Neuronal stem cell (in vitro differentiated cells): ENCODE results near the gene FEZF2.
A peak's percentile ranks its signal among the peaks of the same experiment; 100 is the strongest.

Experiments
- DNase-seq: peaks from one replicate; pipeline ENCODE4 v3.0.0-alpha.2; 2013; ENCODE audit warnings: low spot score
- H2AFZ ChIP-seq: one replicate; pipeline ENCODE4 v1.6.1; 2013; ENCODE audit warnings: mild to moderate bottlenecking, low read length, inconsistent platforms
- H2AK5ac ChIP-seq: 2 replicates; pipeline ENCODE4 v1.6.1; 2013; ENCODE audit warnings: low read depth, mild to moderate bottlenecking, inconsistent platforms, low read length, moderate library complexity, mixed read lengths
- H2BK120ac ChIP-seq: 2 replicates; pipeline ENCODE4 v1.6.1; 2013; ENCODE audit warnings: low read depth, mild to moderate bottlenecking, inconsistent platforms, low read length, moderate library complexity, mixed read lengths
- H2BK12ac ChIP-seq: one replicate; pipeline ENCODE4 v1.6.1; 2013; ENCODE audit warnings: low read length, inconsistent platforms
- H2BK15ac ChIP-seq: 2 replicates; pipeline ENCODE4 v1.6.1; 2013; ENCODE audit warnings: mild to moderate bottlenecking, low read length, inconsistent platforms, mixed read lengths
- H2BK5ac ChIP-seq: one replicate; pipeline ENCODE4 v1.6.1; 2013; ENCODE audit warnings: inconsistent platforms, mild to moderate bottlenecking, low read length, moderate library complexity
- H3K14ac ChIP-seq: one replicate; pipeline ENCODE4 v1.6.1; 2013; ENCODE audit warnings: low read length, inconsistent platforms
- H3K18ac ChIP-seq: 2 replicates; pipeline ENCODE4 v1.6.1; 2013; ENCODE audit warnings: low read length, inconsistent platforms
- H3K23ac ChIP-seq: 2 replicates; pipeline ENCODE4 v1.6.1; 2013; ENCODE audit warnings: low read depth, mild to moderate bottlenecking, mixed read lengths, low read length, inconsistent platforms; ENCODE audit not compliant: poor library complexity
- H3K27ac ChIP-seq: replicated peaks from 3 replicates; pipeline ENCODE4 v1.5.1; 2013; ENCODE audit warnings: low read length, inconsistent platforms
- H3K27me3 ChIP-seq, 3 experiments: 2 replicates each; pipeline ENCODE4 v1.6.1; 2013; ENCODE audit warnings: low read length in 3 of 3, mild to moderate bottlenecking in 2 of 3, inconsistent platforms in 1 of 3, low read depth in 1 of 3, mixed read lengths in 1 of 3, moderate library complexity in 1 of 3; ENCODE audit not compliant: control insufficient read depth in 3 of 3, insufficient read depth in 3 of 3
- H3K36me3 ChIP-seq, 2 donors: replicated peaks in 1 of 2; 2 replicates each; pipeline ENCODE4 v1.6.1; 2013; ENCODE audit warnings: low read length in 2 of 2; ENCODE audit not compliant: control insufficient read depth in 2 of 2, insufficient read depth in 2 of 2
- H3K4ac ChIP-seq: 2 replicates; pipeline ENCODE4 v1.6.1; 2013; ENCODE audit warnings: inconsistent platforms, mild to moderate bottlenecking, low read length, moderate library complexity
- H3K4me1 ChIP-seq, 2 donors: 1 replicate in 1 of 2; 2 replicates in 1 of 2; pipeline ENCODE4 v1.6.1; 2013; ENCODE audit warnings: low read length in 2 of 2, low read depth in 1 of 2; ENCODE audit not compliant: control insufficient read depth in 2 of 2, insufficient read depth in 1 of 2
- H3K4me2 ChIP-seq: one replicate; pipeline ENCODE4 v1.6.1; 2013; ENCODE audit warnings: mild to moderate bottlenecking, low read length, inconsistent platforms; ENCODE audit not compliant: insufficient read depth, poor library complexity, severe bottlenecking
- H3K4me3 ChIP-seq, 2 donors: 2 replicates each; pipeline ENCODE4 v1.5.1; 2013; ENCODE audit warnings: low read length in 2 of 2, mild to moderate bottlenecking in 2 of 2, inconsistent platforms in 1 of 2, moderate library complexity in 1 of 2
- H3K79me1 ChIP-seq: one replicate; pipeline ENCODE4 v1.6.1; 2013; ENCODE audit warnings: low read depth, mild to moderate bottlenecking, inconsistent platforms, low read length, moderate library complexity
- H3K9ac ChIP-seq: one replicate; pipeline ENCODE4 v1.6.1; 2013; ENCODE audit warnings: mild to moderate bottlenecking, low read depth, low read length, inconsistent platforms; ENCODE audit not compliant: poor library complexity
- H3K9me3 ChIP-seq, 2 donors: replicated peaks in 1 of 2; 2 replicates each; pipeline versions ENCODE3 to v1.6.1; 2013; ENCODE audit warnings: low read length in 2 of 2, mild to moderate bottlenecking in 2 of 2, inconsistent platforms in 1 of 2, low read depth in 1 of 2, mixed read lengths in 1 of 2, moderate library complexity in 1 of 2; ENCODE audit not compliant: control insufficient read depth in 2 of 2, insufficient read depth in 1 of 2
- H4K8ac ChIP-seq: one replicate; pipeline ENCODE4 v1.6.1; 2013; ENCODE audit warnings: low read depth, mild to moderate bottlenecking, inconsistent platforms, low read length, moderate library complexity
- H4K91ac ChIP-seq: one replicate; pipeline ENCODE4 v1.6.1; 2013; ENCODE audit warnings: low read length, low read depth, mild to moderate bottlenecking, inconsistent platforms; ENCODE audit not compliant: poor library complexity
- WGBS, 2 donors: extraction: QIAGEN DNeasy Blood & Tissue Kit; methylation state at CpG; one replicate each; pipeline ENCODE4 v1.1.7; 2013; ENCODE audit warnings: missing lambda C conversion rate in 2 of 2, mixed read lengths in 1 of 2; ENCODE audit not compliant: insufficient read length in 2 of 2, insufficient replicate concordance in 1 of 2; ENCODE audit errors: extremely low coverage in 2 of 2; 5-methylcytosine and 5-hydroxymethylcytosine counted together

Gene FEZF2

DNA sequence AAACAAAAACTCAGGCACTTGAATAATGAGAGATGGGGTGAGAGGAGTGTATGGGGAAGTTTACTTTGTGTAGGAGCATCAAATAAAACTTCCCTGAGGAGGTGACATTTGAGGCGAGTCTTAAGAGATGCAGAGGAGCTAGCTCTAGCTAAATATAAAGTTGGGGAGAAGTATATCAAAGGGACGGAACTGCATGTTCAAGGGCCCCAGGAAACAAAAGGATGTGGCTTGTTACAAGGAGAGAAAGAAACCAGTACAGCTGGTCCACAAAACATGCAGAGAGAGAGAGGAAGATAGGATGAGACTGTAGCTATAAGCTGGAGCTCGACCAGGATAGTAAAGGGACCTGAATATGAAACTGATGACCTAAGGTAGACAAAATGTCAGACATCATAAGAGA lies 17.6 kb downstream of the FEZF2 start:
- WGBS, 2 donors = no CpG with 5 or more reads among the region's 3 CpGs
- Histone ChIP-seq H2BK15ac (no peak overlapping the region), H3K27ac (no peak overlapping the region), H3K27me3 (peaks cover 2 to 95% (median 28%) of the 10 kb centered on the region in 3 experiments), H2BK5ac (no peak overlapping the region), H3K9ac (no peak overlapping the region), H3K14ac (no peak overlapping the region), H2BK12ac (no peak overlapping the region), H4K8ac (no peak overlapping the region), H3K4me1 (no peaks in the 10 kb centered on the region), H3K79me1 (no peaks in the 10 kb centered on the region), H3K23ac (no peak overlapping the region), H2AFZ (no peak overlapping the region), H3K36me3 (no peaks in the 10 kb centered on the region), H2BK120ac (no peak overlapping the region), H3K4me2 (no peak overlapping the region), H3K9me3 (peaks cover 0 to 3% of the 10 kb centered on the region in 2 donors), H3K4me3 (no peak overlapping the region), H3K18ac (no peak overlapping the region), H4K91ac (no peak overlapping the region), H2AK5ac (no peak overlapping the region), H3K4ac (no peak overlapping the region)
- DNase-seq = no peak

GRCh38 chr3:62343755-62344154 lies 29.6 kb downstream of the FEZF2 start:
- Histone ChIP-seq H3K4me2 (no peak overlapping the region), H4K91ac (no peak overlapping the region), H3K27ac (no peak overlapping the region), H3K36me3 (no peaks in the 10 kb centered on the region), H4K8ac (no peak overlapping the region), H3K4me3 (no peak overlapping the region), H2BK12ac (no peak overlapping the region), H3K9me3 (no peaks in the 10 kb centered on the region), H2BK120ac (no peak overlapping the region), H3K4ac (no peak overlapping the region), H3K4me1 (no peaks in the 10 kb centered on the region), H3K9ac (no peak overlapping the region), H2AK5ac (no peak overlapping the region), H2AFZ (no peak overlapping the region), H3K79me1 (no peaks in the 10 kb centered on the region), H3K18ac (no peak overlapping the region), H3K27me3 (peaks cover 0 to 27% (median 0%) of the 10 kb centered on the region in 3 experiments), H2BK5ac (no peak overlapping the region), H2BK15ac (no peak overlapping the region), H3K14ac (no peak overlapping the region), H3K23ac (no peak overlapping the region)
- no peak for DNase-seq
- no CpG with 5 or more reads among the region's 2 CpGs for WGBS, 2 donors

GRCh38 chr3:62335196-62335595 lies 38.2 kb downstream of the FEZF2 start:
- no peak overlapping the region for H3K23ac ChIP-seq
- no peaks in the 10 kb centered on the region for H3K79me1 ChIP-seq
- H2BK15ac ChIP-seq = no peak overlapping the region
- DNase-seq = no peak
- no peaks in the 10 kb centered on the region for H3K36me3 ChIP-seq
- no peak overlapping the region for H2BK120ac ChIP-seq
- H3K4ac ChIP-seq = no peak overlapping the region
- H2BK12ac ChIP-seq = no peak overlapping the region
- no peak overlapping the region for H4K8ac ChIP-seq
- no peak overlapping the region for H3K9ac ChIP-seq
- no peaks in the 10 kb centered on the region for H3K9me3 ChIP-seq
- no peak overlapping the region for H2BK5ac ChIP-seq
- H3K14ac ChIP-seq = no peak overlapping the region
- no peaks in the 10 kb centered on the region for H3K27me3 ChIP-seq
- H3K4me1 ChIP-seq = peaks cover 0 to 11% of the 10 kb centered on the region in 2 donors
- H4K91ac ChIP-seq = no peak overlapping the region
- H3K18ac ChIP-seq = no peak overlapping the region
- no peak overlapping the region for H3K4me2 ChIP-seq
- WGBS, 2 donors = no CpG with 5 or more reads among the region's 3 CpGs
- H2AK5ac ChIP-seq = no peak overlapping the region
- no peak overlapping the region for H3K27ac ChIP-seq
- no peak overlapping the region for H3K4me3 ChIP-seq
- H2AFZ ChIP-seq = no peak overlapping the region

DNA sequence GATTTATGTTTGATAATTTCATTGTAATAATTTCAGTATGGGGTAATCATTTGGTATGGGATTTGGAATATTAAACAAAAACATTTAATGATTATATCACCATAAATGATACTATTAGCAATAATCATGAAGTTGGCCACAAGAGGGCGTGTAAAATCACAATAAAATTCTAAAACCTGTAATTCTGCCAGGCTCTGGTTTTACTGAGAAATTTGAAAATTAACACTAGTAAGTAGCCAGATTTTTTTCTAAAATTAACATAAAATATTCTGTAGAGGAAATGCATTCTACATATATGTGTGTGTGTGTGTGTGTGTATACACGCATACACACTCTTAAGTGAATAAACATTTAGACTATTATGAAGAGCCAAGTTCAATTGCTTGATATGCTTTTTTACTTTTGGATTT lies 40.5 kb downstream of the FEZF2 start:
- no peak overlapping the region for H3K27ac ChIP-seq
- H3K9ac ChIP-seq = no peak overlapping the region
- H3K36me3 ChIP-seq = peaks cover 0 to under 1% of the 10 kb centered on the region in 2 donors
- no peak overlapping the region for H2AK5ac ChIP-seq
- H3K79me1 ChIP-seq = no peaks in the 10 kb centered on the region
- no peak overlapping the region for H2BK120ac ChIP-seq
- H2BK5ac ChIP-seq = no peak overlapping the region
- H3K14ac ChIP-seq = no peak overlapping the region
- H4K91ac ChIP-seq = no peak overlapping the region
- H3K23ac ChIP-seq = no peak overlapping the region
- H4K8ac ChIP-seq = no peak overlapping the region
- no peak overlapping the region for H3K4me3 ChIP-seq
- no peak overlapping the region for H3K4ac ChIP-seq
- H2BK15ac ChIP-seq = no peak overlapping the region
- H3K27me3 ChIP-seq = no peaks in the 10 kb centered on the region
- no peak overlapping the region for H3K18ac ChIP-seq
- no peak overlapping the region for H3K4me2 ChIP-seq
- H2AFZ ChIP-seq = no peak overlapping the region
- H2BK12ac ChIP-seq = no peak overlapping the region
- DNase-seq = peak; percentile 15
- peaks cover 0 to 11% of the 10 kb centered on the region in 2 donors for H3K4me1 ChIP-seq
- WGBS, 2 donors = no CpG with 5 or more reads among the region's 2 CpGs
- no peaks in the 10 kb centered on the region for H3K9me3 ChIP-seq
